Hematopoietic multipotent progenitor cell treated with erythropoietin and hydrocortisone succinate and interleukin-3 and kit ligand, for 8 days (in vitro differentiated cells): Measurements from ENCODE around the gene MLH3.
"Not testable (repeated sequence)": the region's sequence is repeated elsewhere in the genome, so short reads cannot be mapped to it uniquely, and the experiment has no call there.

Source experiments
- DNase-seq: peaks from one replicate; pipeline ENCODE4 v3.0.0-alpha.2; 2015

Gene MLH3

DNA sequence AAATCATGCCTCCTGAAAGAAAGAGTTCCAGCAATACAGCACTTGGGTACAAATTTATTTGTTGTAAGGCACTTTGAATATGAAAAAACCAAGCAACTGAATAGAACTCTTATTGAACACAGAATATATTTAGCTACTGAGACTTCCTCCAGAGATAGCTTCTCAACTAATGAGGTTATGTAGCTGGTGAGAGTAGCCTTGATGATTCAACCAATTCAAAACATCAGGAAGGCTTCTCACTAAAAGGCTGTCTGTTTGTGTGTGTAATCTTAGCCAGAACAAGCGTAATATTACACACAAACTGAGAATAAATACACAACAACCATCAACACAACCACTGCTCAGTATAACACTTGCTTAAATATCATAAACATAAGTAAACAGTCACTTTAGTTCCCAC, 28.2 kb downstream of the MLH3 start:
- DNase-seq: no peak

DNA sequence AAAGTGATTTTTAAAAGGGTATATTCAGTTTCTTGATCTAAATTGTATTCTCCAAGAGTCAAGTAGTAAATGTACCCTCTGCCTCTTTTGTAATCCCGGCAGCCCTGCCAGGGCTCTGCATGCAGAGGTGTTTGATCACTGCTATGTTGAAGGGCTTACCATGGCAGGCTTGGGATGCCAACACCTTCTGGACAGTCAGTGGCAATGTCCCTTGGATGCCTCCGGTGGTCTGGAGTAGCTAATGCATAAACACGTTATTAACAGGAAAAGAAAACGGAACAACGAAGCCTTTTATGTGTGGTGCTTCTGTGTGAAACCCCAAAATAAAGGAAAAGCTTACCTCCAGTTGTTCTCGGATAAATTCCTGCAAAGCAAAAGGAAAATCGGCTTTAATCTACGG, 28.6 kb downstream of the MLH3 start:
- DNase-seq: peak; percentile 48

DNA sequence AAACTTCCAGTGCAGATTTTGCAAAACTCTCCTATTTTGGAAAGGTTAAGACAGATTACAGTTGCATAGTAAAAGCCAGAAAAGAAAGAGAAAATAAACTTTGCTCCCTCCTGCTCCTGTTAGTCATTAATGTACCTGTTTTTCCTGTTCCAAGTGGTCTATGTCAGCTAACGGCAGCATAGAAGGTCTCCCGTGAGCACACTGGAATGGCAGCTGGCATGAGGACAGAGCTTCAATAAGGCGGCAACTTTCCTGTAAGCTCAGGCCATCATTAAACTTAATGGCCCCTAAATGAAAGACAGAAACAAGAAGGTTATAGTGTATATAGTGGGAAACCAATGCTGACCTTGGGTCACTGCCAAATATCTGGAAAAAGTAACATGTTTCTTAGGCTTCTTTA, 32.6 kb downstream of the MLH3 start:
- no peak for DNase-seq

DNA sequence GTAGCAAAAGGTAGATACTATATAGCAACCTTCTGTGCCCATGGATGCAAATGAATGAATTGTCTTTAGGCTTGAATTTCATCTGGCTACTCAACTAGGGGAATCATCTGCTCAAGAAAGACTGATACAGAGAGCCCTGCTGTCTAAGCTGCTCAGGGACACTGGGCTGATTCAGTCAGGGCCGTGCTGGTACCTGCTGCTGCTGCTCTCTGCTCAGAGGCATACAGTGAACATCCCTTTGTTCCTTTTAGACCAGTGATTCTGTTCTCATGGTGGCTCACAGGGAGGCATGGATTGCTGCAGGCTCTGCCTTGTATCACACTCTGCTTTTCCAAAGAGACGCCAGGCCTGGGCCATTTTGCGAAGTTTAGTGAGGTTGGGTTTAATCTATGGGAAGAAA, 34.5 kb downstream of the MLH3 start:
- DNase-seq: no peak

DNA sequence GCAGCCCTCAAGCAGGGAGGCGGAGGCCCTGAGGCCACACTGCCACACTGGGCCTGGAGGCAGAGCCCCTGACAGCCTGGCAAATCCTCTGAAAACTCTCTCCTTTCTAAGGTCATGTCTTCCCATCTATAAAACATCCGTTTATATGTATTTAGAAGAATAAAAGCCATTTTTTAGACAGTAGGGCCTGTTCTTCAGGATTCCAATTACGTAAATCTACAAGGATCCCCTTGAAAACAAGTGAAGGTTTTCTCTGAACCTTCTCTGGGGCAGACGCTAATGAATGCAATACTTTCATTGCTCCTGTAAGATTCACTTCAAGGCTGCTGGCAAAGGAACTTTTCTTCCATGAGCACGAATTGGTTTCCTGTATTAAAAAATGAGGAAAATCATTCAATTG, 35.8 kb downstream of the MLH3 start:
- DNase-seq: no peak

DNA sequence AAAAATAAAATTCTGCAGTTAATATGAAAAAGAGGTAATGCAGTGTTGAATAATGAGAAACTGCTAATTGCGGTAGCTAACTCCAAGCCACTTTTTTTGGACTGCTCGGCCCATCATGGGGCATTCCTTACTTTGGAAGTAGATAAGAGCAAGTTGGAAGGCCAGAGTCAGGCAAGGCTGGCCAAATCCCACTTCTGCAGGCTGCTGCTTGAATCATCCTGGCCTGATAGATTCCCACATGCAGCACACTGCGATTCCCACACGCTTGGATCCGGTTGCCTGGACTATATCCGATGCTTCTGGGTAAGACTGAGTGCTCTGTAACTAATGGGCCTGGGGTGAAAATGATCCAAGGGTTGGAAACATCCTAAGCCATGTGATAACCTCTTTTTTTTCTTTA, 38.0 kb downstream of the MLH3 start:
- no peak for DNase-seq

DNA sequence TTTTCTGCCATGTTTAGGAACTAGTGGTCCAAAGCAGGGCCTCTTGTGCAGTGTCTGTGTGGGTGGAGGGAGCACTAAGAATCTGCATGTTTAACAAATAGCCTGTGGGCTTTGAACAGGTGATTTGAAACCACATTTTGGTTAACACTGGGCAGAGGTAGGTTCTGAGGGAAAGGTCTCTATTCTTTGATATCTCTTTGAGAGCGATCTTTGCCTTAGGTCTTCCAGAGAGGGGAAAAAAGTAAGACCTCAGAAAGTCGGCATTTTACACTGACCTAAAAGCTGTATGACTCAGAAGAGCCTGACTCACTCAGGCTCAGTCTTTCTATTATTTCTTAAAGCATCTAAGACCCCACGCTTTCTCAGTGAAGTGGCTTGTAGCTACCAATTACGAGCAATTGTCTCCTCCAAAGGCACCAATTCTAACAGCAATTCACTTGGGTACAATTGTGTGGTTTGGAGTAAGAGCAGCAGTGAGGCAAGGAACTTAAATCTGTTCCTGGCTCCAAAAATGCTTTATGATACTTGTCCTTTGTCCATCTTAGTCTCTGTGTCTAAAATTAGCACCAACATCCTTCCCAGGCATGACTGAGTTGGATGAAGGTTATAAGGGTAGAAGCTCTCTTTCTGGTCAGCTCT, 39.8 kb downstream of the MLH3 start:
- DNase-seq: no peak

DNA sequence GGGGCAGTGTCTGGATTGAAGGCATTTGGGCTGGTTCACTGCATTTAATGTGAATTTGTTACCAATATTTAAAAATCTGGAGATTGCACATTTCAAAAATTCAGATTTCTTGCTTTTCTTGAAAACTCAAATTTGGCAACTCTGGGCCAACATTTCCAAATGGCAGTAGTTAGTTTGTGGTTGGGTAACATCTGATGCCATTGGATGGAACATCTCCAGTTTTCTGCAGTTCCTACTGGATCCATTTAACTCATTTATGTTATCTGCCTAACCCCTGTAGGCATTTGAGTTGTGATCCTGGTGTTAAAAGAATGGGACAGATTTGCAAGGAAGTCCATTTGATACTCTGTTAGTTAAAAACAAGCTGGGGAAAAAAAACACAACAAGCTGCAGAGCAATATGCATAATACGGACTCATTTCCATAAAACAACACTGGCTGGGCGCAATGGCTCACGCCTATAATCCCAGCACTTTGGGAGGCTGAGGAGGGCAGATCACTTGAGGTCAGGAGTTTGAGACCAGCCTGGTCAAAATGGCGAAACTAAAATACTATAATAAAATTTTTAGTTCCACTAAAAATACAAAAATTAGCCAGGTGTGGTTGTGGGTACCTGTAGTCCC, 40.7 kb downstream of the MLH3 start:
- no peak for DNase-seq

DNA sequence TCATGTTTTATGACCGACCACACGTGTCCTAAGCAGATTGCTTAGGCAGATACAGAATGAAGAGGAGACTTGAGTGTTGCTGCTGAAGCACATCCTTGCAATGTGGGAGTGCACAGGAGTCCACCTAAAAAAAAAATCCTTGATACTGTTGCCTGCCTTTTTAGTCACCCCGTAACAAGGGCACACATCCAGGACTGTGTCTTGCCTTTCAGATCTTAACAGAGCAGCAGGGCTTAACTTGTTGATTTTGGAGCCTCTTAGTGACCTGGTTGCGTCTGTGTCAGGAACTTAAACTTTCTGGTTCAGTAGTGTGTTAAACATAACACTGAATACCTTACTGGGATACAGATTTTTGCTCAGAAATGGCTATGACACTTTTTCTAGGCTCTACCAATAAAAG, 42.1 kb downstream of the MLH3 start:
- no peak for DNase-seq

DNA sequence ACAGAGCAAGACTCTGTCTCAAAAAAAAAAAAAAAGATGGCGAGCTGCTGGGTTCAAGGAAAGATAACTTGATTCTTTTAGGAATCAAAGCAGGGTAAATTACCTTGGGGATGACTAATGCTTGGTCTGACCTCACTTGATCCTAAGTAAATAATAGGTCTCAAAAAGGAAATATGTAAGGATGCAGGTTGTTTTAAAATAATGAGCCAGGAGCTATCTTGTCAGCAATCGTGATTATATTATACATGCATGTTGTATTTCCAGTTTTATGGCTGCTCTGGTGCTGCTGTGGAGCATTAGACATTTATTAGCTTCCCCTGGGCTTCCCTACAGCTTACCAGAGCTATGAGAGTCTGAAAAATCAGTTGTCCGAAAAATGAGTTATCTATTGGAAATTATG, 45.9 kb downstream of the MLH3 start:
- no peak for DNase-seq

DNA sequence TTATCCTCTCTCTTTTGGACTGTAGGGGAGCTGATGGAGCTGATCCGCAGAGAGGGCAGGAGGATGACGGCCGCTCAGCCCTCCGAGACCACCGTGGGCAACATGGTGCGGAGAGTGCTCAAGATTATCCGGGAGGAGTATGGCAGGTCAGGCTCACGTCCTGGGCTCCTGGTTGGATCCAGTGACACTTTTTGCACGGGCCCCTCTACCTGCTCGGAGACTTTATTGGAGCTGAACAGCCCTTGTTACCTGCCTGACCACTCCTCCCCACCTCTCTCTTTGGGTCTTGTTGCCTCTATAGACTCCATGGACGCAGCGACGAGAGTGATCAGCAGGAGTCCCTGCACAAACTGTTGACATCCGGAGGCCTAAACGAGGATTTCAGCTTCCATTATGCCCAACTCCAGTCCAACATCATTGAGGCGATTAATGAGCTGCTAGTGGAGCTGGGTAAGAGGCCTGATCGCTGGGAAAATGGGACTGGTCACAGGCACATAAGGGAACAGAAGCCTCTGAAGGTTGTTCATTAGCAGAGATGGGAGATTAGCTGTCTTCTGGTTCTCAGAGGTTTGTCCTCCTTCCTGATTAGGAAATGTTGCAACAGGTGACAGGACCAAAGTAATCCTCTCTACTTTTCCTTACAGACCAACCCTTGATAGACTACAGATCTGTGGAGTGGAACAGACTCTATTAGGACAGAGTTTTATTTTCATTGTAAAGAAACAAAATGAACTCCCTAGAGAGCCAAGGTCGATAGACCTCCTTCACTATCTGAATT, 47.8 kb downstream of the MLH3 start:
- peak; percentile 14 for DNase-seq

DNA sequence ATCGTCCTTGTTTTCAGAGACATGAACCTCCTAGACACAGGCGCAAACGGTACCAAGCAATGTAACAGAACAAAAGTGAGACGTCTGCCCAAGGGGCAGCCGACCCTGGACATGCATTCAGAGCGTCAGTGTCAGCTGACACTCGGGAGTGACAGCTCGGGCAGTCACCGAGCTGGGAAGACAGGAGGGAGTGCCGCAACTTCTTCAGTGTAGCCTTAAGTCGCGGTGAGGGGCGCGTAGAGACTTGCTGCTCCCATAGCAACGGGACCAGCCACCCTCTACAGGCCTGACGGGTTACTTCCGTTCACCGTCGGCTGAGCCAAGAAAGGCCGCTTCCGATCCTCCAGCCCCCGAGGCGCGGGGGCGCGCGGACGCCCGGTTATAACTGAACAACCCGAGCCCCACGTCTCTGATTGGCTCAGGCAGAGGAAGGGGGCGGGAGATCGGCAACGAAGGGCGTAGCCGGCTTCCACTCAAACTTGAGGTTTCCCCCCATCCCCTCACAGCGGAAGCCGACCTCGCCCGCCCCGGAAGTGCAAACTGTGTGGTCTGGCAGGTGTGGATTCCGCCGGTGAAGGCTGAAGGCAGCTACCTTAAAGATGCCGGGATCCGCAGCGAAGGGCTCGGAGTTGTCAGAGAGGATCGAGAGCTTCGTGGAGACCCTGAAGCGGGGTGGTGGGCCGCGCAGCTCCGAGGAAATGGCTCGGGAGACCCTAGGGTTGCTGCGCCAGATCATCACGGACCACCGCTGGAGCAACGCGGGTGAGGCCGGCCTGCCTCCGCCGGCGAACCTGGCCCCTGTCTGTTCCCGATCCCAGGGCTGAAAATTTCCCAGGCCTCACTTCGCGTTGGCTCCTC, 48.6 kb downstream of the MLH3 start, which contains the start of gene EIF2B2:
Gene EIF2B2, plus strand, starts transcription at position 530 of the 858 bp plus-strand sequence. Its CDS starts 70 bp downstream, at position 600.
- peak; percentile 97 for DNase-seq

DNA sequence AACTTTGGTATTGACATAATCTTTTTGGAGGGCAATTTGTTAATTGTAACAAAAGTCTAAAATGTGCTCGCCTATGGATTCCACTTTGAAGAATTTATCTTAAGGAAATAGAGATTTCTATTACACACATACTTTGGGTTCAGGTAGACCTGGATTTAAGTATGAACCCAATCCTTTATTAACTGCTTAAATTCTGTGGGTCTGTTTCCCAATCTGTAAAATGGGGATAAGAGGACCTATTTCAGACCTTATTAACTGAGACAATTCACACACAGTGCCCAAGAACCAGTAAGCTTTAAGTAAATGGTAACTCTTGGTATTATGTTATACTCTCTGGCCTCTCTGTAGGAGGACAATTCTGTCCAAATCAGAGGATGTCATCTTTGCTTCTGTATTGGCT, 49.4 kb downstream of the MLH3 start:
- no peak for DNase-seq

DNA sequence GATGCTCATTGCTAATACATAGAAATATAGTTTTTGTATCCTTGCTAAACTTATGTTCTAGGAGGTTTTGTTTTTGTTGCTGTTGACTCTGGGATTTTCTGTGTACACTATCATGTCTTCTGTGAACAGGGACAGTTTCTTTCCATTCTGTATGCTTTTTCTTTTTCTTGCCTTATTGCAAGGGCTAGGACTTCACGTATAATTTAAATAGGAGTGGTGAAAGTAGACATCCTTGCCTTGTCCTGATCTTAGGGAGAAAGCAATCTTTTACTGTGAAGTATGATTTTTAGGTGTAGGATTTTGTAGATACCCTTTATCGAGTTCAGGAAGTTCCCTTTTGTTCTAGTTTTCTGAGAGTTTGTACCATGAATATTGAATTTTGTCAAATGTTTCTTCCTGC, 50.0 kb downstream of the MLH3 start:
- DNase-seq: no peak

DNA sequence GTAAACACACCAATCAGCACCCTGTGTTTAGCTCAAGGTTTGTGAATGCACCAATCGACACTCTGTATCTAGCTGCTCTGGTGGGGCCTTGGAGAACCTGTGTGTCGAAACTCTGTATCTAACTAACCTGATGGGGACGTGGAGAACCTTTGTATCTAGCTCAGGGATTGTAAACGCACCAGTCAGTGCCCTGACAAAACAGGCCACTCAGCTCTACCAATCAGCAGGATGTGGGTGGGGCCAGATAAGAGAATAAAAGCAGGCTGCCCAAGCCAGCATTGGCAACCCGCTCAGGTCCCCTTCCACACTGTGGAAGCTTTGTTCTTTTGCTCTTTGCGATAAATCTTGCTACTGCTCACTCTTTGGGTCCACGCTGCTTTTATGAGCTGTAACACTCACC, 55.5 kb downstream of the MLH3 start:
- DNase-seq: not testable (repeated sequence)

DNA sequence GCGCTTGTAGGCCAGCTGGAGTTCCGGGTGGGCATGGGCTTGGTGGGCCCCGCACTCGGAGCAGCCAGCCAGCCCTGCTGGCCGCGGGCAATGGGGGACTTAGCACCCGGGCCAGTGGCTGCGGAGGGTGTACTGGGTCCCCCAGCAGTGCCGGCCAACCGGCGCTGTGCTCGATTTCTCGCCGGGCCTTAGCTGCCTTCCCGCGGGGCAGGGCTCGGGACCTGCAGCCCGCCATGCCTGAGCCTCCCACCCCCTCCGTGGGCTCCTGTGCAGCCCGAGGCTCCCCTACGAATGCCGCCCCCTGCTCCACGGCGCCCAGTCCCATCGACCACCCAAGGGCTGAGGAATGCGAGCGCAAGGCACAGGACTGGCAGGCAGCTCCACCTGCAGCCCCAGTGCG, 57.1 kb downstream of the MLH3 start:
- not testable (repeated sequence) for DNase-seq

DNA sequence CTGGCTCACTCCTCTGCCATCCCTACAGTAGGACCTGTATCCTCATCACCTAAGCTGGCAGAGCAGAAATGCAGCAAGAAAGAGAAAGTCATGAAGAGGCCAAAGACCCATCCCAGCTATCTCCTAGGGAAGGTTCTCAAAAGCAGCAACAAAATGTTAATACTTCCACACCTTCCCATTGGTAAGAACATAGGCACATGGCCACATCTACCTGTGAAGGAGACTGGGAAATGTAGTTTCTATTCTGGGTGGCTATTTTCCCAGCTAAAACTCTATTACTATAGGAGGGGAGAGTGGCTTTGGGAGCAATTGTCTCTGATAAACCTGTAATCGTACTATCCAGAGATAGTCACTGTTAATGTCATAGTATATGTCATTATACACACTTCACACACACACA, 62.3 kb downstream of the MLH3 start:
- no peak for DNase-seq

DNA sequence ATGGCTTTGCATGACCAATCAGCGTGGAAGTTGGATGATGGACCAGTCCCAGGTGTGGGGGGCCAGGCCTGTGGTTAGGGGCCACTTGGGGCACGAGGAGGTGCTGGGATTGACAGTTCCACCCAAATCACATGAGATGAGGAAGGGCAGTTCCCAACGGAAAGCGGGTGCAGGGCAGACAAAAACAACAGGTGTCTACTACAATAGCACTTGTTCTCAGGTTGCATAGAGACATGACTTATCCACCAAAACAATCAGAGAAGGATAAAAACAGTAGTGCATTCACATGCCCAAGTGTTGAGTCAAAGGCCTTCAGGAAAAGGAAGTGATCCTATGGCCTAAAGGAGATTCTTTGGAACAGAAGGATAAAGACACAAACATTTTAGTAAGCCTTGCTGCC, 63.1 kb downstream of the MLH3 start:
- DNase-seq: no peak

DNA sequence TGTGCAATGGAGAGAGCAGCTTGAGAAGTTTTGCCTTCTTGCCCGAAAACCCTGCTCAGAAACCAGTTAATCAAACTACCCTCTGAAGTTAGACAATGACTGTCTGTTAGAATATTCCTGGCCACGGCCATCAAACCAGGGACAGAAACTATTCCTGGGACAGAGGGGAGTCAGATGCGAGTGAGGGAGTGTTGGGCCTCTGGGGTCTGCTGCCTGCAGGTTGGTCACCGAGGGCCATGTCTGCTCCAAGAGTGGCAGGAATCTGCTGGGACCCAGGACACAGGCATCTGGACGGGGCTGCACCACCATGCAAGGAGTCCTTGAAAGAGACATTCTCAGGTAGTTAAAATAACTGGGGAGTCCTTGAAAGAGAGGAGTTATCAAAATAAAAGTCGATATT, 65.5 kb downstream of the MLH3 start:
- no peak for DNase-seq

DNA sequence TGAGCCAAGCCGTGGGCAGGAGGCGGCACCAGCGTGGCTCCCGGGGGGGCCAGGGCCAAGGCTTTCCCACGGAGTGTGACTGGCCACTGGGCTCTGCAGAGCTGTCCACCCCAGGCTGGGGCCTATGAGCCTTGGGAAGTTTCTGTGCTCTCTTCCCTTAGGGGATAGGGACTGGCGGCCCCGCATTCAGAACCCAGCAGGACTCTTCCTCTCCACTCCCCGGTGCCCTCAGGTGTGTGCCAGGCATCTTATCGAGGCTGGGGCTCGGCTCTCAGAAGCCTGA, 66.3 kb downstream of the MLH3 start:
- DNase-seq: no peak

DNA sequence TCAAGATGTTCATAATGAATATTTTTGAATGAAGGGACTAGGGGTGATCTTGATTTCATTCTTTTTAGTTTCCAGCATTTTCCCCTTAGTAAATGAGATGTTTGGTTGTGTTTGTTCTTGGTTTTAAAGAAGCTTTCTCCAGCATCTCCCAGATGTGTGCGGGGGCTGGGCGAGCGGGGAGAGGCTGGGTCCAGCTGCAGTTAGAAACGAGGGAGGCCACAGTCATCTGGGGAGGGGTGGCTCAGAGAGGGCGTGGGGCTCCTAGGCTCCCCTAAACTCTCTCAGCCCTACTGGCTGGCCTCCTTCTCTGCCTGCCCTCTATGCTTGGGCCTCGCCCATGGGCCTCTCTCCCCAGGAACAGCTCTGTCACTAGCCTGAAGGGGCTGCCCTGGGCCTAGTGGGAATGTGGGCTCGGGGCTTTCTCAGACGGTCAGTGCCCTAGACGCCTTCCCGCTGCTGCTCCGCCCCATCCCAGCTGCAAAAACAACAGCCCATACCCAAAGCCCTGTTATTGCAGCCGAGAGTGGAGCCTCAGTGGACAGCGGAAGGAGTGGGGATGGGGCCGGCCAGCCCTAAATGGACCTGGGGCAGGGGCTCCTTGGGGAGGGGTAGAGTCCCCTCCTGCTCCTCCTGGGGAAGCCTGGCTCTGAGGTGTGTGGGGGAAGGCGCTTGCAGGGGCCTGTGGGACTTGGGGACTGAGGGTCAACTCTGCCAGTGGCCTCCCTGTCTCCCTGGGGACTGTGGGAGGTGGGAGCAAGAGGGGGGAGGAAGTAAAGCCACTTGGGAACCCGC, 66.8 kb downstream of the MLH3 start:
- no peak for DNase-seq

DNA sequence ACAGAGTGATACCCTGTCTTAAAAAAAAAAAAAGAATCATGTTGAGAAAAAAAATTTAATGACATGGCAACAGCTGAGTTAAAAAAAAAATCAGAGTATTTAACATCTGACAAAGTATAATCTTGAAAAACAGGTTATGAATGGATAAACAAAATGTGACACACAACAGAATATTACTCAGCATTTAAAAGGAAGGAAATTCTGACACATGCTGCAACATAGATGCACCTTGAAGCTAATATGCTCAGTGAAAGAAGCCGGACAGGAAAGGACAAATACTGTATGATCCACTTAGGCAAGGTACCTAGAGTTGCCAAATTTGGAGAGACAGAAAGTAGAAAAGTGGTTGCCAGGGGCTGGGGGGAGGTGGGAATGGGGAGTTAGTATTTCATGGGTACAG, 67.9 kb downstream of the MLH3 start:
- DNase-seq: no peak

DNA sequence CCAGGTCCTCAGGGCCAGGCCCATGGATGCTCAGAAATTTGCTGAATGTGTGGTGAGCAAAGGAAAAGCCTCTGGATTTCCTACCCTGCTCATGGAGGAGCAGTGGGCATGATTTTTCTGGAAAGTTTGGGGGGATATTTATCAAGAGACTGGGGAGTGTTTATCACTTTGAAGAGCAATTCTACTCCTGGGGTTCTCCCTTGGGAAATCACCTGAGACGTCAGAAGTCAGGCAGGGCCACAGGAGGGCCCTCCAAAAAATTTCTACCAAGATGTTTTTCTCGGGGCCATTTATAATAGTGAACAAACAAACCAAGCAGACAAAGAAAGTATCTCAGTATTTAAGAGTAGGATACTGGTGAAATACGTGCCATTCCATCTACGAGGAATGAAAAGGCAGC, 68.6 kb downstream of the MLH3 start:
- no peak for DNase-seq
